GM18907 (cell line): ENCODE measurements around the gene CCR7.
"Not testable (repeated sequence)": the region's sequence is repeated elsewhere in the genome, so short reads cannot be mapped to it uniquely, and the experiment has no call there.

Source experiments
- ATAC-seq: cut with Tn5 transposase; IDR thresholded peaks from one replicate; pipeline ENCODE4 v1.9.1; 2021; ENCODE audit warnings: mild to moderate bottlenecking, moderate library complexity; ENCODE audit not compliant: unreplicated experiment

The CCR7 gene

DNA sequence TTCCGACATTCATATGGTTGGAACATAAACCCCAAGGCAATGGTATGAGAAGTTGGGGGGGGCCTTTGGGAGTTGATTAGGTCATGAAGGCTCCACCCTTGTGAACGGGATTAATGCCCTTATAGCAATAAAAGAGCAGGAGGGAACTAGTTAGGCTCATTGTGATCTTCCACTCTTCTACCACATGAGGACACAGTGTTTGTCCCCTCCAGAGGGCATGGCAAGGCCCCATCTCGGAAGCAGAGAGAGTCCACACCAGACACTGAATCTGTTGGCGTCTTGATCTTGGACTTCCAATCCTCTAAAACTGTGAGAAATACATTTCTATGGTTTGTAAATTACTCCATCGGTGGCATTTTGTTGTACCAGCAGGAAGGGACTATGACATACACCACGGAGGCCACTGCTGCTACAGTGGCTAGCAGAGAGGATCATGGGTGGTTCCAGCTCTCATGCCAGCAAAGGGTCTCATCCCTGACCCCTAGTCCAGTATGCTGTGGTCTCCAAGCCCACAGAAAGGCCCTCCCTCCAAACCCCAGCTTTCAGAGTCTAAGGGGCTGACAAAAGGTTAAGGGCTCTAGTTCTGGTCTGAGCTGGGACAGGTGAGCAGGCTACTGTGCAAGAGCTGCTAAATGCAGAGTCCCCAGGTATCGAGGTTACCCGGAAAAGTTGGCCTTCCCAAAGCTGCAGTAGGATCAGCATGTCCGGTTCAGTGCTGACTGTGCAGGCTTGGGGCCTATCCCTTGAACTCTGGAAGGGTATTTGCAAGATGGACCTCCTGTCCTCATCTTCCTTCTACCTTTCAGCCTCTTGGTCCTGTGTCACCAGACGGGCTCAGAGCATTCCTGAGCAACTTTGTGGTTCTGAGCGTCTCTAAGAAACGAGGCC is 12.2 kb downstream of the CCR7 start:
- ATAC-seq, result no peak

DNA sequence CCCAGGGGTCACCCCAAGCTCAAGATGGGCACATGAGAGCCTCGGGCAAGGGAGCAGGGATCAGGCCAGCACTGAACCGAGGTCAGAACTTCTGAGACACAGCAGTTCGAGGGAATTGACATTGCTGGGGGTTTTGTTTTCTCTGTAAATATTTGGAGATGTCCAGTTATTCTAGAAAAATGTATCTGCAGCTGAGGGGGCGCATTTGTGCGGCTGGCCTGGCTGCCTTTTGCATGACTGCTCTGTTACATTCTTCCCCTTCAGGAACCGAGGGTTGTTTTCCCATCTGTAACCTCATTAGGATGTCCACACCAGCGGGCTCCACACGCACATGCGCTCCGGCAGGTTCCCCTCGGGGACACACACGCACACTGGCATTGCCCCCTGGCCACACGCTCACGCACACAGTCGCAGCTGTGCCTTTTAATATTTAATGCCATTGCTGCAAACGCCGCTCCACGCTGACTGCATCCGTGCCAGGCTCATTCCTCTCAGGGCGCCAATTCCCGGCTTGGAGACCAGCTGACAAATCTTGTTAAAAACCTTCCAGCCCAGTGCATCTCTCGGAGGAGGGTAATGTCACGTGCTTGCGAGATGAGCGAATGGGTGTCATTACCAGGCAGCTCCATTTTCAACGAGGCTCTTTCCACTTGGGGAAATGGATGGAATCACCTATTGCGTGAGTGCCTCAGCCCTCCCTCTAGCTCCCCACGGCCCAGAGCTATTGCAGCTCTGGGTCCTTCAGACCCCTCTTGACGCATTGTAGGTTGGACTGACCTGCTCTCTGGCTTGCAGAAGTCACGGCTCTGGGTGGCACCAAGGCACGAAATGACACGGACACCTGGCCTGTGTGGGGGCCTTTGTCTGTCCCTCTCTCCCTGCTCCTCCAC is 13.1 kb downstream of the CCR7 start:
- ATAC-seq, result no peak

DNA sequence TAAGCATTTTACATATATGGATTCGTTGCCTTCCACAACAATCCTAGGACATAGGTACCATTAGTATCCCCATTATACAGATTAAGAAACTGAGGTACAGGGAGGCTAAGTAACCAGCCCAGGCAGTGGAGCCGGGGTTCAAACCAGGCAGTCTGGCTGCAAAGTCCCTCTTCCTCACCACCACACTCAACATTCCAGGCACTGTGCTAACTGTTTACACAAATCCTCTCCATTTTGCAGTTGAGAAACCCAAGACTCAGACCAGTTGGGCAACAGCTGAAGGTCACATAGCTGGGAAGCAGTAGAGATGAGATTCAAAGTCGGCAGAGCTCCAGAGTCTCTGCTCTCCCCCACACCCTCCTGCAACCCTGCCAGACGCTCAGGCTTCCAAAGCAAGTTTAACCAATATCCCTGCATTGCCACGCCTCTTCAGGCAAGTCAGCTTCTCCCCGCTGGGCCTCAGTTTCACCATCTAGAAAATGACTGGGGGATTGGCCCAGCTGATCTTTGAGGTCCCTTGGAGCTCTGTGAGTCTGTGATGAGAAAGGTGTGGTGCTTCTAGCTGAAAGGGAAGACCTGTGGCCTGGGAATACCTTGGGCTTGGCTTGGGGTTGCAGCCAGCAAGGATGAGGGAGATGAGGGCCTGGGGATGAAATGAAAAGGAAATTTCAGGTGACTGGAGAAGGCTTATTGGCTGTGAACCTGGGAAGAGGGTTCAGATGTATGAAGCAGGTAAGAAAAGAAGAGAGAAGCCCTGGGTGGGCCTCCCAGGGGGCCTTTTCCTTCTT is 14.0 kb downstream of the CCR7 start:
- ATAC-seq, result no peak

DNA sequence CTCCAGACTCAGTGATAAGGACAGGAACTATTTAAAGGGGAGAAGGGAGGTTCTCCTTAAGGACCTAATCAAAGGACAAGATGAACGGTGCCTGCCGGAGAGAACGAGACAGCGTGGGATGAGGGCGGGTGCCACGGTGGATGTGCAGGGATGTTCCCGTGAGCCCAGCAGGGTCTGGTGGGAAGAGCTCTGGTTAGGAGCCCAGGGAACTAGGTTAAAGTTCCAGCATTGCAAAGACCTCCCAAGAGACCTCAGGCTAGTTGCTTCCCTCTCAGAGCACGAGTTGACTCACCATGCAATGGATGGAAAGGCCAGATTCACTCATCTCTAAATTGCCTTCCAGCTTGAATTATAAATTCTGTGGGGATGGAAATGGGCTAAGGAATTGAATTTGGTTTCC is 14.7 kb downstream of the CCR7 start:
- ATAC-seq, result no peak

DNA sequence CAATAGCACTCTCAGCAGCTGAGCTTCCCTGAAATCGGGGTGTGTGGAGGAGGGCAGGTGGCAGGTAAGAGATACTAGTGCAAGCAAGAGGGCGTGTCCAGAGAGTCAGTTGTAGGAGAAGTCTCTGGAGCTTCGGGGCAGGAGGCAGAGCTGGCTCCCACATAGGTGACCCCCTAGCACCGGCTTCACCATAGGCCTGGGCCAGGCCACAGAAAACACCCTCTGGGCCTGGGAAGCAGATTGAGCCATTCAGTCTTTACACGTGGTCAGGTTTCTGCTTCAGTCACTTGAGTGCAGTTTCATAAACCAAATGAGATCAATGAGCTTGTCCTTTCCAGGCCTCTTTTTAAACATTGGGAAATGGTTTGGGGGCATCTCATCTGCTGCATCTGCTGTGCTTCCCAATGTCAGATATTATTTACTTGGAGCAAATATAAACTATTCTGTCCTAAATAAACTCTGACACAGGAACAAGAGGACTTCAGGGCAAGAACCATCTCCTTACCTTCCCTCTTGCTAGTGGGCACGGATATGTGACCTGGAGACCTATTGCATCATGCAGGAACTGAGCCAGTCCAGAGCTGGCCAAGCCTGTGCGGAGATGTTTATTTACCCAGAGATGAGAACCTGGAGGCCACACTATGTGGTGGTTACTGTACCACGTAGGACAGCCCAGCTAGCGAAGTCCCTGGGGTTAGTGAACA is 16.1 kb downstream of the CCR7 start:
- no peak for ATAC-seq

DNA sequence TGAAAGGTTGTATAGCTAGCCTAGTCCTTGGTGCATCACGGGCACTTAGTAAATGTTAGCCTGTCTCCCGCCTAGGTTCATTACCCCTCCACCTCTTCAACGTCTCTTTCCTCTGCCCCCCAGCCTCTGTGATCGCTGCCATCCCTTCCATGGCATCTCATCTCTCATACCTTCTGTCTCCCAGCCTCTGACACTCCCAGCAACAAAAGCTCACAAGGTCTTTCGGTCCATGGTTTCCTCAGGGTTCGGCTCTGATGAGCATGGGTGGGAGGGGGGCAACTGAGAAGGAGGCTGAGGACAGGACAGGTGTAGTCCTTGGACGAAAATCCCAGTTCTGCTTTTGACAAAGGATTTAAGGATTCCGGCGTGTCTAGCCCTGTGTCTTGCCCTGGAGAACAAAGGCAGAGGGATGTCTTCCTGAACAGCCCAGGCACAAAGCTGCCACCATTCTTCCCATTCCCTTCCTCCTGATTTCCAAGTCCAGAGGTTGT is 16.7 kb downstream of the CCR7 start:
- ATAC-seq, result no peak

DNA sequence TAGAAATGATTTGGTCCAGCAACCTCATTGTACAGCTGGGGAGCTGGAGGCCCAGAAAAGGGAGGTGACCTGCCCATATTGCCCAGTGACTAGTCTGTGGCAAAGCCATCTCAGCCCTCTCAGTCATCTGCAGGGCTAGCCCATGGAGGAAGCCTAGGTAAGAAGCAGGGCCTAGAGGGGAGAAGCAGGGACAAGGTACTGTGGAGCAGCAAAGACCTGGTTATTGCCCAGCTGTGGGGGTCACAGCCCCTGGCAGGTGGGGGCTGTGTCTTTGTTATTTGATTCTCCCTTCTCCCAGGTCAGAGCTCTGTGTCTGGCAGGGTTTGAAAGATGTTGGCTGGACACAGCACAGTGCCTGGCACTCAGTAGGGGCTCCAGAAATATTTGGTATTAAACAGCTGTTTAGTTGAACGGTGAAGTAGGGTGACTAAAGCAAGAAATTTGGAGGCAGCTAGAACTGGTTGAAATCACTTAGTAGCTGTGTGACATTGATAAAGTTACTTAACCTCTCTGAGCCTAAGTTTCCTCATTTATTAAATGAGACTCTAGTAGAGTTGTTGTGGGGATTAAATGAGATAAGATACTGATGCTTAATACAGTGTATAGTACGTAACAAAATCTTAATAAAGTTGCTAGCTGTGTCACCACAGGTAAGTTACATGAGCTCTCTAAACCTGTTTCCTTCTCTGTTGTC is 17.3 kb downstream of the CCR7 start:
- ATAC-seq, result no peak

DNA sequence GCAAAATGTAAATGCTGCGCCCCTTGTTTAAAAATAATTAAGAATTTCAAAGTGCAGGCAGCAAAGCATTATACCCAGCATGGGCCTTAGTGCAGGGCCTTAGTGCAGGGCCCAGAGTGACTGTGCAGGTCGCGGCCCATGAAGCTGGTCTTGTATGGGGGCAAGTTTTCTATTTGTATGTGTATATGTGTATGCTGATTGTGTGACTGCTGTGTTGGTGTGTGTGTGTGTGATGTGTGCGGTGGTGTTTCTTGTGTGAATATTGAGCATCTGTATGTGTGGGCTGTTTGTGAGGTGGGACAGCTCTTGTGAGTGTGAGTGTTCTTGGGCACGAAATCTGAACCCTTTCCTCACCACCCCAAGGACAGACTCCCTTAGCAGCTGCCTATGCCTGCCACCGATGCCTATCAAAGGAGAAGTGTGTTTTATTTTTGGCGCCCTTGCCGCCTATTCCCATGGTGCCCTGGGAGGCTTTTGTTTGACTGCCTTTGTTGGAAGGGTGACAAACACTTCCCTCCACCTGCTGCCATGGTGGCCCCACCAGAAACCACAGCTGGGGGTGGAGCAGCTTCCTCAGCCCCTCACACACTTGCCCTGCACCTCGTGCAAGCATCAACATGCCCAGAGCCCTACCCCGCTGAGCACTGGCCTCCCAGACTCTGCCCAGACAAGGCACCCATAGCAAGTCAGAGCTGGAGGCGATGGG is 18.0 kb downstream of the CCR7 start:
- no peak for ATAC-seq

DNA sequence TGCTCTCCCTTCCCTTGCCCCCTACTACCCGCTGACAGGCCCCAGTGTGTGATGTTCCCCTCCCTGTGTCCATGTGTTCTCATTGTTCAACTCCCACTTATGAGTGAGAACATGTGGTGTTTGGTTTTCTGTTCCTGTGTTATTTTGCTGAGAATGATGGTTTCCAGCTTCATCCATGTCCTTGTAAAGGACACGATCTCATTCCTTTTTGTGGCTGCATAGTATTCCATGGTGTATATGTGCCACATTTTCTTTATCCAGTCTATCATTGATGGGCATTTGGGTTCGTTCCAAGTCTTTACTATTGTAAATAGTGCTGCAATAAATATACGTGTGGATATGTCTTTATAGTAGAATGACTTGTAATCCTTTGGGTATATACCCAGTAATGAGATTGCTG is 18.8 kb downstream of the CCR7 start:
- not testable (repeated sequence) for ATAC-seq

DNA sequence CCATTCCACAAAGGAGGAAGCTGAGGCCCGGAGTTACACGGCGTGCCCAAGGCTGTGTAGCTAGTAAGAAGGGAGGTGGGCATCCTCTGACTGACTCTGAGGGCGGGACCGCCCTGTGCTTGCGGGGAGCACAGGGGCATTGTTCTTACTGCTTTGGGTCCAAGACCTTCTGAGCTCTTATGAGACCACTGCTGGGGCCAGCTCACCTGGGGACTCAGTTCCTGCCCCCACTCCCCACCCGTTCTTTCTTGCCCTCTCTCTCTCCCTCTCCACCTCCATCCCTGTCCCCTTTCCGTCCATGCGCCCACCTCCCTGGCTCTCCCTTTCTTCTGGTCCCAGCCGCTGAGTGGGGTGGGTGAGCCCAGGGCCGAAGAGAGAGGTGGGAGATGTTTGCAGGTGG is 19.6 kb downstream of the CCR7 start:
- no peak for ATAC-seq

DNA sequence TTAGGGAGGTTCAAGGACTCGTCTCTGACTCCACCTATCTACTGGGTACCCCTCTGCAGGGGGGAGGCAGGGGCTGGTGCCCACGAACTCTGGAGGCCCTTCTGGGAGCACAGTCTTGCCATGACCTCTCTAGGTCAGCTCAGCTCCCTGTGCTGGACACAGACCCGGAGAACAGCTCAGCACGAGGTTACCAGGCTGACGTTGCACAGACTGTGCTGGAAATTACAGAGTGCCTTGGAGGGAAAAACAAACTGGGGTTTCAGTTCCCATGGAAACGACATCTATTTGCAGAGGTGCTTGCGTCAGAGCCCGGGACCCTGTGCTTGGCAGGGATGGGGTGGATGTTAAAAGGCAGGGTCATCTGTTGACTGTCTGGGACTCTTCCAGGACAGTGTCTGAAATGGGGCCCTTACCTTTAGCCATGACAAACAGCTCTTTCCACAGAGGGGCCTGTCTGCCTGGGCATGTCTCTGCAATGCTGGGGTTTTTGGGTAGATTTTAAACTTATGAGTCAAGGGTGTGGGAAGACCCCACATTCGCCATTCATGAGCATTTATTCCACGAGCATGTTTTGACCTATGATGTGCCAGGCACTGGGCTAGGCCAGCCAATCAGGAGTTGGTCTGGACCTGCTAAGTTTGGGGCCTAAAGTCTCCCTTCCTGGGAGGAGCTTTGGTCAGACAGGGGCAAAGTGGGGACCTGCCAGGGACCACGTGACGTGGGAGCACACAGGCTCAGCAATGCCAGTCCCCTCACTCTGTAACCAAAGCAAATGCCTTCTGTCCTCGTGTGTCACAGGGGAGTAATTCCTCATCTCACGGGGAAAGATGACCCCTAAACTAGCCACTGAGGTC is 22.5 kb downstream of the CCR7 start:
- peak; percentile 57 for ATAC-seq

DNA sequence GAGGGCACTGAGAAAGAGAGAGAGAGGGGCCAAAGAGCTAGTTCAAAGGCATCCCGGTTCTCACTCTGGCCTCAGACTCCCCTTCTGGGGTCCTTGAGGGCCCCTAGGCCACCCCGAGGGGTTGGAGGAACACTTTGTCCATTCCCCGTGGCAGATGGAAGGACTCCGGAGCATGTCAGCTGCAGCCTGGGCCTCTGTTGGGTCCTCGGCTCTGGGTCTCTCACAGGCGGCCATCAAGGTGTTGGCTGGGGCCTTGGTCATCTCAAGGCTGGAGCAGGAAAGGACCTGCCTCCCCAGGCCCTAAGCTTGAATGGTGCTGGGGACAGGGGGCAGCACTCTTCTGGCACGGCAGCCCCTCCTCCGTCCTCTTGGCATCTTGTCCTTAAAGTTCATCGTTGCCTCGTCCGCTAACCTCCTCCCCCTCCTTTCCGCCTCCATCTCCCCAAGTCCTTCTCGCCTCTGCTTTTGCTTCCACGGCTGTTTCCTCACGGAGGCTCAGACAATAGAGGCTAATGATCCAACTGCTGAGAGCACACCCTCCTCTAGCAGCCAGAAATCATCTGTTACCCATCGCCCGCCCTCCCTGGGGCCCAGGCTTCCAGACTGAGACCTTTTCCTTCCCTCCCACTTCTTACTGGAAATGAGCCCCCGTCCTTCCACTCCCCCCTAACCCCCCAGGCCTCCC is 23.3 kb downstream of the CCR7 start:
- no peak for ATAC-seq

DNA sequence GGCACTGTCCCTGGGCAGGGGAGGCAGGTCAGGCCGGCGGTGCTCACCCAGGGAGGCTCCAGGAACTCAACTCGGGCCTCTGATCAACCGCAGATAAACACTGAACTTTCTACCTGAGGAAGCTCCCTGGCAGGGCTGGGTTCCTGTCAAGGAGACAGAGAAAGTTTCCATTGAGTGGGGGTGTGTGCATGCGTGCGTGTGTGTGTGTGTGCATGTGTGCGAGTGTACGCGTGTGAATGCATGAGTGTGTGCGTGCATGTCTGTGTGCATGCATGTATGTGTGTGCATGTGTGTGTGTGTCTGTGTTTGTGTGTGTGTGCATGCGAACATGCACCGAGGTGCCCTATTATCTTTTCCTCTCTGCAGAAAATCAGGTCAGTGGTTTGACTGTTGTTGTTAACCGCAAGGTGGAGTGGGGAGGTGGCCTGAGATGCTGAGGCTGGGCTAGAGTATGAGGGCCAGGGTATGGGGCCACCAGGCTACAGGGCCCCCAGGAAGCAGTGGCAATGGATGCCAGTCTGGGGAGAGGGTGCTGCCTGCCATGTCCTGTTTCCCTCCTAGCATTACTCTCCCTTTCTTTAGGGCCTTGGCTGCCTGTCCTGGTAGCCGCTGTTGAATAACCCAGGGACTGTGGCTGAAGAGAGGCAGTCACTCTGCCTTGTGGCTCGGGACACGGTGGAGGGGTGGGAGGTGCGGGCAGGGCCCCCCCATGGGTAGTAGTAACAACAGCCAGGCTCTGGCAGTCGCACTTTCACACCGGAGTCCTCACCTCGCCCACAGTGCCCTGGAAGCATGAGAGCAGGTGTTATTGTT is 24.0 kb downstream of the CCR7 start:
- no peak for ATAC-seq

DNA sequence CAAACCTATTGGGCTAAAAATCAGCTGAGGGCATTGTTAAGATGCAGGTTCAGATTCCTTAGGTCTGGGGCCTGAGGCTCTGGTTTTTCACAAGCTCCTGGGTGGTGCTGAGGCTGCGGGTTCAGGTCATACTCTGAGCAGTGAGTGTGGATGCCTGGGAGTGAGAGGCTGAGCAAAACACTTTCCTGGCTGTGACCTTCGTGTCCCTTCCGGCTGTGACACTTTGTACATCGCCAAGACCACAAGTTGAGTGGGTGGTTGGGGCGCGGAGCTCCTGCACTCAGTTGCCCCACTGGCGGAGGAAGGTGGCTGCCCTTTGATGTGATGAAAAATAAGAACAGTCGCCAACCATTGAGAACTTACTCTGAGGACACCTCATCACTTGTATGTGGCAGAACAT is 24.8 kb downstream of the CCR7 start:
- no peak for ATAC-seq

DNA sequence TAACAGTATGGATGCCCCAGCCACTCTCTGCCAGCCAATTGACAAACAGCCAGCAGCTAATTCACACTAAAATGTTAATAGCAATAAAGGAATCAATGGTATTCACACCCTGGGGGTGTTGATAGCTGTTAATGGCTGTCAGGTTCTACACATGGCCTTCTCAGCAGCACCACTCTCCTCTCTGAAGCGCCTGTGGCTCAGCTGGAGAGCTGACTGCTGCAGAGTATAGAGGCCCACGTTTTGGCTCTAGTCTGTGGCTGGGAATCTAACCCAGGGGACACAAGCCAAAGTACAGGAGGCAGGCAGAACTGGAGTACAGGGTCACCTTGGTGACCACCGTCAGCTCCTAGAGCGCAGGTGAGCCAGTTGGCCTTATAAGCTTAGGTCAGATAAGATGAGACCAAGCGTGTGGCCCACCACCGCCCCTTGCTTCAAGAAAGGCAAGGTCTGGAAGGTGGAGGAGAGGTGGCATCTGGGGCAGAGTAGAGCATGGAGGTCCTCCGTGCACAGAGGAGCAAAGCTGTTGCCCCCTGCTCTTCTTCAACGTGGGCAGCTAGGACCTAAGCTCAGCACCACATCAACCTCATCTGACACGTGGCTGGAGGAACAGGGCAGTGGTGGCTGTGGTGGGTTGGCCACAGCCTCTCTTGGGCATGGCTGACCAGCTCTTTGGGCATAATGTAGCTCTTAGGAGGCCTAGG is 25.4 kb downstream of the CCR7 start:
- no peak for ATAC-seq
